ENCODE data around the gene KDM6B.

KDM6B gene

DNA sequence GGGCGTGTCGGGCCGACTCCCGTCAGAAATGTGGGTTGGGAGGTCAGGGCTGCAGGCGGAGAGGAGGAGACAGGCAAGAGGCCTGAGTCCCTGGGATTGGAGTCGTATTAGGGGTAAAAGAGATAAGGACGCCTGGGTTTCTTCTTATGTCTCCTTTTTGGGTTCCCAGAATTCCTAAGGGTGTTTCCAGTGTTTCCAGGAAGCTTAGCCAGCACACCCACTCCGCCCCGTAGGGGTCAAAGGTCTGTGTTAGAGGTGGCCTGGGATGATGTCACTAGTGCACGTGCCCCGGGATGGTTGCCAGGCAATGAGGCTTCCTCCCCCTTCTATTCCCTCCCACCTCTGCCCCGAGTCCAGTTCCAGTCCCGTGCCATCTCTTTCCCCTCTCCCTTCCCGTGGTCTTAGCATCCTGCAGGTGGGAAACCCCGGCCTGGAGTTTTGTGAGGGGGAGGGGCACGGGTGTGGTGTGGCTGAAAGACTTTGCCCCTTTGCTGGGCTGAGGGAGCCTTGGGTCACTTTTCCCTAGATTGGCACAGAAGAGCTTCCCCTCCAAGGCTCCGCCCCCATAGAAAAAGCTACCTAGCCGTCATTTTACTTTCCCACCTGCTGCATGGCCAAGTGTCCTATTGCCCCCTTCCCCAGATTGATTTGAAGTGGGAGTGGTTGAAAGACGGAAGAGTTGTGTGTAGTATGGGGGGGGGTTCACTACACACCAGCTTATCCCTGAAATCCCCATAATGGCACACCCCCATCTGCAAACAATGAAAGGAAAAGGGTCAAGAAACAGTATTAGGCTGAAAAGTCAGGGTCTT lies 2.8 kb downstream of the KDM6B start (continued):
- TF ChIP-seq, protein P1, sequence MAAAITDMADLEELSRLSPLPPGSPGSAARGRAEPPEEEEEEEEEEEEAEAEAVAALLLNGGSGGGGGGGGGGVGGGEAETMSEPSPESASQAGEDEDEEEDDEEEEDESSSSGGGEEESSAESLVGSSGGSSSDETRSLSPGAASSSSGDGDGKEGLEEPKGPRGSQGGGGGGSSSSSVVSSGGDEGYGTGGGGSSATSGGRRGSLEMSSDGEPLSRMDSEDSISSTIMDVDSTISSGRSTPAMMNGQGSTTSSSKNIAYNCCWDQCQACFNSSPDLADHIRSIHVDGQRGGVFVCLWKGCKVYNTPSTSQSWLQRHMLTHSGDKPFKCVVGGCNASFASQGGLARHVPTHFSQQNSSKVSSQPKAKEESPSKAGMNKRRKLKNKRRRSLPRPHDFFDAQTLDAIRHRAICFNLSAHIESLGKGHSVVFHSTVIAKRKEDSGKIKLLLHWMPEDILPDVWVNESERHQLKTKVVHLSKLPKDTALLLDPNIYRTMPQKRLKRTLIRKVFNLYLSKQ (tag by site-specific recombination; IDR thresholded peaks at IDR 0.05; ENCODE audit: borderline replicate concordance): no peak
- peak; percentile 99 for TF ChIP-seq KLF9 (tag by site-specific recombination; IDR thresholded peaks at IDR 0.05; ENCODE audit: low read depth)
- TF ChIP-seq ZNF221 (tag by site-specific recombination; IDR thresholded peaks at IDR 0.05; ENCODE audit: borderline replicate concordance): peak; percentile 65; the same call in 1 of the 2 replicates
- no peak for TF ChIP-seq ZNF19 (tag by site-specific recombination; IDR thresholded peaks at IDR 0.05; ENCODE audit: low read depth)
- TF ChIP-seq MYNN (tag by site-specific recombination; IDR thresholded peaks at IDR 0.05; ENCODE audit: borderline replicate concordance): peak; percentile 84
- no peak for TF ChIP-seq ZNF350 (tag by site-specific recombination; IDR thresholded peaks at IDR 0.05)
- peak; percentile 87 for TF ChIP-seq SP2 (tag by site-specific recombination; IDR thresholded peaks at IDR 0.05)
- peak; percentile 90 for TF ChIP-seq ZNF600 (tag by site-specific recombination; IDR thresholded peaks at IDR 0.05)
- TF ChIP-seq, protein P2, sequence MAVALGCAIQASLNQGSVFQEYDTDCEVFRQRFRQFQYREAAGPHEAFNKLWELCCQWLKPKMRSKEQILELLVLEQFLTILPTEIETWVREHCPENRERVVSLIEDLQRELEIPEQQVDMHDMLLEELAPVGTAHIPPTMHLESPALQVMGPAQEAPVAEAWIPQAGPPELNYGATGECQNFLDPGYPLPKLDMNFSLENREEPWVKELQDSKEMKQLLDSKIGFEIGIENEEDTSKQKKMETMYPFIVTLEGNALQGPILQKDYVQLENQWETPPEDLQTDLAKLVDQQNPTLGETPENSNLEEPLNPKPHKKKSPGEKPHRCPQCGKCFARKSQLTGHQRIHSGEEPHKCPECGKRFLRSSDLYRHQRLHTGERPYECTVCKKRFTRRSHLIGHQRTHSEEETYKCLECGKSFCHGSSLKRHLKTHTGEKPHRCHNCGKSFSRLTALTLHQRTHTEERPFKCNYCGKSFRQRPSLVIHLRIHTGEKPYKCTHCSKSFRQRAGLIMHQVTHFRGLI (tag by site-specific recombination; IDR thresholded peaks at IDR 0.05): peak; percentile 62; the same call in 1 of the 2 replicates
- no peak for TF ChIP-seq ZNF112 (tag by site-specific recombination; IDR thresholded peaks at IDR 0.05)
- TF ChIP-seq BCL11A (tag by site-specific recombination; IDR thresholded peaks at IDR 0.05; ENCODE audit: low read depth): peak; percentile 100
- no peak for TF ChIP-seq ZNF302 (tag by site-specific recombination; IDR thresholded peaks at IDR 0.05; ENCODE audit: low read depth)
- TF ChIP-seq ZBTB48 (tag by site-specific recombination; IDR thresholded peaks at IDR 0.05): peak; percentile 99
- no peak for TF ChIP-seq ZNF529 (tag by site-specific recombination; IDR thresholded peaks at IDR 0.05; ENCODE audit: insufficient replicate concordance)
- TF ChIP-seq ZNF354C (tag by site-specific recombination; IDR thresholded peaks at IDR 0.05; ENCODE audit: borderline replicate concordance, low read depth): no peak
- TF ChIP-seq, protein P3, sequence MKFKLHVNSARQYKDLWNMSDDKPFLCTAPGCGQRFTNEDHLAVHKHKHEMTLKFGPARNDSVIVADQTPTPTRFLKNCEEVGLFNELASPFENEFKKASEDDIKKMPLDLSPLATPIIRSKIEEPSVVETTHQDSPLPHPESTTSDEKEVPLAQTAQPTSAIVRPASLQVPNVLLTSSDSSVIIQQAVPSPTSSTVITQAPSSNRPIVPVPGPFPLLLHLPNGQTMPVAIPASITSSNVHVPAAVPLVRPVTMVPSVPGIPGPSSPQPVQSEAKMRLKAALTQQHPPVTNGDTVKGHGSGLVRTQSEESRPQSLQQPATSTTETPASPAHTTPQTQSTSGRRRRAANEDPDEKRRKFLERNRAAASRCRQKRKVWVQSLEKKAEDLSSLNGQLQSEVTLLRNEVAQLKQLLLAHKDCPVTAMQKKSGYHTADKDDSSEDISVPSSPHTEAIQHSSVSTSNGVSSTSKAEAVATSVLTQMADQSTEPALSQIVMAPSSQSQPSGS (tag by site-specific recombination; IDR thresholded peaks at IDR 0.05; ENCODE audit: low read depth): peak; percentile 97
- TF ChIP-seq ZNF324 (tag by site-specific recombination; IDR thresholded peaks at IDR 0.05): peak; percentile 99
- TF ChIP-seq PRDM1 (tag by site-specific recombination; IDR thresholded peaks at IDR 0.05): peak; percentile 15; the same call in 1 of the 2 replicates
- 0 out of 2 replicates have a peak, but pooled peaks have one; percentile 36 for TF ChIP-seq ZNF707 (tag by site-specific recombination; IDR thresholded peaks at IDR 0.05)
- TF ChIP-seq, protein P4, sequence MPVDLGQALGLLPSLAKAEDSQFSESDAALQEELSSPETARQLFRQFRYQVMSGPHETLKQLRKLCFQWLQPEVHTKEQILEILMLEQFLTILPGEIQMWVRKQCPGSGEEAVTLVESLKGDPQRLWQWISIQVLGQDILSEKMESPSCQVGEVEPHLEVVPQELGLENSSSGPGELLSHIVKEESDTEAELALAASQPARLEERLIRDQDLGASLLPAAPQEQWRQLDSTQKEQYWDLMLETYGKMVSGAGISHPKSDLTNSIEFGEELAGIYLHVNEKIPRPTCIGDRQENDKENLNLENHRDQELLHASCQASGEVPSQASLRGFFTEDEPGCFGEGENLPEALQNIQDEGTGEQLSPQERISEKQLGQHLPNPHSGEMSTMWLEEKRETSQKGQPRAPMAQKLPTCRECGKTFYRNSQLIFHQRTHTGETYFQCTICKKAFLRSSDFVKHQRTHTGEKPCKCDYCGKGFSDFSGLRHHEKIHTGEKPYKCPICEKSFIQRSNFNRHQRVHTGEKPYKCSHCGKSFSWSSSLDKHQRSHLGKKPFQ (tag by site-specific recombination; IDR thresholded peaks at IDR 0.05): peak; percentile 56; the same call in 1 of the 2 replicates
- TF ChIP-seq KLF7 (tag by site-specific recombination; IDR thresholded peaks at IDR 0.05; ENCODE audit: borderline replicate concordance): peak; percentile 100
- TF ChIP-seq IKZF3 (tag by site-specific recombination; IDR thresholded peaks at IDR 0.05): peak; percentile 99
- peak; percentile 98 for TF ChIP-seq ZNF341 (tag by site-specific recombination; IDR thresholded peaks at IDR 0.05; ENCODE audit: low read depth)
- peak; percentile 19; the same call in 1 of the 2 replicates for TF ChIP-seq ZNF654 (tag by site-specific recombination; IDR thresholded peaks at IDR 0.05; ENCODE audit: low read depth)
- no peak for TF ChIP-seq ZNF23 (tag by site-specific recombination; IDR thresholded peaks at IDR 0.05; ENCODE audit: borderline replicate concordance)
- TF ChIP-seq WT1 (tag by site-specific recombination; IDR thresholded peaks at IDR 0.05): peak; percentile 94
- no peak for TF ChIP-seq ZNF549 (tag by site-specific recombination; IDR thresholded peaks at IDR 0.05)
- peak; percentile 100 for TF ChIP-seq KLF8 (tag by site-specific recombination; IDR thresholded peaks at IDR 0.05)
- TF ChIP-seq ZNF830 (tag by site-specific recombination; IDR thresholded peaks at IDR 0.05; ENCODE audit: low read depth): no peak
- peak; percentile 68; the same call in 1 of the 2 replicates for TF ChIP-seq ZNF785 (tag by site-specific recombination; IDR thresholded peaks at IDR 0.05)
- TF ChIP-seq ZNF610 (tag by site-specific recombination; IDR thresholded peaks at IDR 0.05; ENCODE audit: borderline replicate concordance): peak; percentile 84
- no peak; the same call in 1 of the 2 replicates for TF ChIP-seq ZNF155 (tag by site-specific recombination; IDR thresholded peaks at IDR 0.05)
- TF ChIP-seq ZNF701 (tag by site-specific recombination; IDR thresholded peaks at IDR 0.05): 0 out of 2 replicates have a peak, but pooled peaks have one; percentile 35
- TF ChIP-seq ZNF223 (tag by site-specific recombination; IDR thresholded peaks at IDR 0.05): no peak
- TF ChIP-seq ZBTB21 (tag by site-specific recombination; IDR thresholded peaks at IDR 0.05): peak; percentile 97
